Mesenchymal stem cell (in vitro differentiated cells and primary cell): ENCODE results near the gene SGO1.

ENCODE experiments used
- DNase-seq: peaks from one replicate; pipeline ENCODE4 v3.0.0-alpha.2; 2013
- H2AFZ ChIP-seq: one replicate; pipeline ENCODE4 v1.6.1; 2013; ENCODE audit warnings: low read depth, mild to moderate bottlenecking, control low read depth, inconsistent platforms, low read length, moderate library complexity
- H2AK5ac ChIP-seq: 2 replicates; pipeline ENCODE4 v1.6.1; 2013; ENCODE audit warnings: low read length, moderate library complexity, mild to moderate bottlenecking, inconsistent platforms; ENCODE audit not compliant: severe bottlenecking
- H2BK120ac ChIP-seq: one replicate; pipeline ENCODE4 v1.6.1; 2013; ENCODE audit warnings: low read depth, mild to moderate bottlenecking, inconsistent platforms, low read length, moderate library complexity
- H2BK12ac ChIP-seq, 2 experiments: one replicate each; pipeline ENCODE4 v1.6.1; 2013; ENCODE audit warnings: inconsistent platforms in 2 of 2, low read length in 2 of 2, mild to moderate bottlenecking in 2 of 2, moderate library complexity in 2 of 2, control low read depth in 1 of 2
- H2BK15ac ChIP-seq: one replicate; pipeline ENCODE4 v1.6.1; 2013; ENCODE audit warnings: mild to moderate bottlenecking, low read depth, inconsistent platforms; ENCODE audit not compliant: poor library complexity, severe bottlenecking
- H2BK5ac ChIP-seq: 2 replicates; pipeline ENCODE4 v1.6.1; 2013; ENCODE audit warnings: low read depth, mild to moderate bottlenecking, low read length, control low read depth, inconsistent platforms; ENCODE audit not compliant: poor library complexity, severe bottlenecking
- H3K14ac ChIP-seq, 2 experiments: one replicate each; pipeline ENCODE4 v1.6.1; 2013; ENCODE audit warnings: inconsistent platforms in 2 of 2, low read length in 2 of 2, control low read depth in 1 of 2, mild to moderate bottlenecking in 1 of 2, moderate library complexity in 1 of 2
- H3K18ac ChIP-seq, 2 experiments: one replicate each; pipeline ENCODE4 v1.6.1; 2013; ENCODE audit warnings: inconsistent platforms in 2 of 2, low read length in 2 of 2, control low read depth in 1 of 2, low read depth in 1 of 2, mild to moderate bottlenecking in 1 of 2
- H3K23ac ChIP-seq, 2 experiments: one replicate each; pipeline ENCODE4 v1.6.1; 2013; ENCODE audit warnings: inconsistent platforms in 2 of 2, low read length in 2 of 2, mild to moderate bottlenecking in 2 of 2, moderate library complexity in 2 of 2, control low read depth in 1 of 2
- H3K27ac ChIP-seq: 2 replicates; pipeline ENCODE4 v1.5.1; 2013; ENCODE audit warnings: mild to moderate bottlenecking, moderate library complexity, low read length, control low read depth, inconsistent platforms; ENCODE audit not compliant: poor library complexity, severe bottlenecking
- H3K27me3 ChIP-seq, 2 experiments: 2 replicates each; pipeline versions ENCODE4 v1.6.1 to v1.7.0; 2013; ENCODE audit warnings: low read length in 2 of 2, mild to moderate bottlenecking in 2 of 2, moderate library complexity in 2 of 2, control low read depth in 1 of 2, inconsistent platforms in 1 of 2; ENCODE audit not compliant: control insufficient read depth in 1 of 2, insufficient read depth in 1 of 2
- H3K36me3 ChIP-seq, 2 experiments: 2 replicates each; pipeline versions ENCODE4 v1.6.1 to v1.7.0; 2013; ENCODE audit warnings: low read length in 2 of 2, control low read depth in 1 of 2, inconsistent platforms in 1 of 2, low read depth in 1 of 2, mild to moderate bottlenecking in 1 of 2; ENCODE audit not compliant: insufficient read depth in 2 of 2, control insufficient read depth in 1 of 2
- H3K4ac ChIP-seq, 2 experiments: one replicate each; pipeline ENCODE4 v1.6.1; 2013; ENCODE audit warnings: inconsistent platforms in 2 of 2, low read length in 2 of 2, mild to moderate bottlenecking in 2 of 2, moderate library complexity in 2 of 2, control low read depth in 1 of 2, low read depth in 1 of 2
- H3K4me1 ChIP-seq: 2 replicates; pipeline ENCODE4 v1.6.1; 2013; ENCODE audit warnings: low read depth, low read length, control low read depth; ENCODE audit not compliant: control insufficient read depth, insufficient read depth
- H3K4me2 ChIP-seq: 2 replicates; pipeline ENCODE4 v1.6.1; 2013; ENCODE audit warnings: low read length, mild to moderate bottlenecking, inconsistent platforms; ENCODE audit not compliant: poor library complexity, severe bottlenecking
- H3K4me3 ChIP-seq, 2 experiments: 2 replicates each; pipeline versions ENCODE4 v1.5.1 to v1.7.0; 2013; ENCODE audit warnings: low read length in 2 of 2, mild to moderate bottlenecking in 2 of 2, control low read depth in 1 of 2, low read depth in 1 of 2; ENCODE audit not compliant: insufficient read depth in 1 of 2
- H3K79me1 ChIP-seq: replicated peaks from 2 replicates; pipeline ENCODE4 v1.6.1; 2013; ENCODE audit warnings: mild to moderate bottlenecking, control low read depth, low read length, inconsistent platforms; ENCODE audit not compliant: poor library complexity, severe bottlenecking
- H3K9ac ChIP-seq: 2 replicates; pipeline ENCODE4 v1.7.0; 2013; ENCODE audit warnings: mild to moderate bottlenecking, low read length, moderate library complexity
- H3K9me3 ChIP-seq: 2 replicates; pipeline ENCODE4 v1.7.0; 2013; ENCODE audit warnings: mild to moderate bottlenecking, low read length; ENCODE audit not compliant: control insufficient read depth
- H4K8ac ChIP-seq: one replicate; pipeline ENCODE4 v1.6.1; 2013; ENCODE audit warnings: inconsistent platforms, mild to moderate bottlenecking, low read length, moderate library complexity
- H4K91ac ChIP-seq: one replicate; pipeline ENCODE4 v1.6.1; 2013; ENCODE audit warnings: mild to moderate bottlenecking, low read length, inconsistent platforms
- WGBS: methylation state at CpG from one replicate; pipeline ENCODE4 v1.1.7; 2013; ENCODE audit warnings: mixed read lengths; 5-methylcytosine and 5-hydroxymethylcytosine counted together

The SGO1 gene

DNA sequence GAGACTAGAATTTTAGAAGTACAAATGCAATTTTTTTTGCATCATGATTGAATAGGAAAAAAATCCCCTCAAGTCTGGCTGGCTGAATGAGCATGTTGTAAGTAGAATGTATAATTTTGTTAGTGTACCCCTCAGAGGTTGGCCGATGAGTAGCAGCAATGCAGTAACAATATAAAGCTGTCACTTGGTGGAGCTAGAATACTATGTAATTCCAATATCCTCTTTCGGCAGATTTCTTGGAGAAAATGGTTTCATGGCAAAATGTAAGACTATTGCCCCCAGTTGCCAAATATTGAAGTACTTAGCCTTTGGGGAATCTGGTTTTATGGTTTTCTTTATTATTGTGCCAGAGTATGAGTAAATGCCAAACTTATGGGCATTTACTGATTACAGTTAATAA lies 39.8 kb upstream of the SGO1 start:
- Histone ChIP-seq H2BK15ac (no peak overlapping the region), H3K27ac (no peak overlapping the region), H3K36me3 (no peaks in the 10 kb centered on the region), H3K4me3 (no peak overlapping the region), H2BK12ac (no peak overlapping the region), H2AFZ (no peak overlapping the region), H3K9me3 (no peaks in the 10 kb centered on the region), H2AK5ac (no peak overlapping the region), H3K9ac (no peak overlapping the region), H2BK5ac (no peak overlapping the region), H3K23ac (no peak overlapping the region), H4K91ac (no peak overlapping the region), H2BK120ac (no peak overlapping the region), H3K4me2 (no peak overlapping the region), H3K4ac (no peak overlapping the region), H3K14ac (no peak overlapping the region), H3K79me1 (no peaks in the 10 kb centered on the region), H3K27me3 (peaks cover 0 to 2% of the 10 kb centered on the region in 2 experiments), H4K8ac (no peak overlapping the region), H3K18ac (no peak overlapping the region), H3K4me1 (no peaks in the 10 kb centered on the region)
- WGBS, result 53% methylated on average over 2 of the region's 2 CpGs
- DNase-seq, result peak; percentile 8

DNA sequence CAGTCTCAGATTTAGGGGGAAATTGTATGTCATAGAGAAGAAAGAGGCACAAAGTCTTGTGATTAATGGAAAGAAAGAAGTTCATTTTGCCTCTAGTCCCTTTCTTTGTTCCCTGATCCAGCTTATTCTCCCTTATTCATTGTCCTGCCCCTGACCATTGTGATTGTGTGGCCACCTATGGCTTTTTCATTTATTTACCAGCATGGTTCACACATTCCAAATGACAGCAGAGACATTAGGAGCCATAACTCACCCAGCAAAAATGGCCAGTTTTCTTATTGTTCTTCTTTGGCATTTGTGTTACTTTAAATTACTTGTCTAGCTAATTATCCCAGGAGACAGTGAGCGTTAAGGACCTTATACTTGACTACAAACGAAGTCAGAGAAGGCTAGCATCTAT lies 36.3 kb upstream of the SGO1 start:
- Histone ChIP-seq H2BK15ac (no peak overlapping the region), H3K9me3 (no peaks in the 10 kb centered on the region), H2AFZ (no peak overlapping the region), H3K9ac (no peak overlapping the region), H2BK120ac (no peak overlapping the region), H3K36me3 (no peaks in the 10 kb centered on the region), H4K8ac (no peak overlapping the region), H3K4me2 (no peak overlapping the region), H3K4ac (no peak overlapping the region), H3K4me1 (no peaks in the 10 kb centered on the region), H3K27me3 (no peaks in the 10 kb centered on the region), H3K14ac (no peak overlapping the region), H3K23ac (no peak overlapping the region), H3K4me3 (no peak overlapping the region), H2AK5ac (no peak overlapping the region), H3K79me1 (no peaks in the 10 kb centered on the region), H2BK5ac (no peak overlapping the region), H3K18ac (no peak overlapping the region), H2BK12ac (no peak overlapping the region), H4K91ac (no peak overlapping the region), H3K27ac (no peak overlapping the region)
- 80% methylated on average over 2 of the region's 2 CpGs for WGBS
- DNase-seq, result no peak

DNA sequence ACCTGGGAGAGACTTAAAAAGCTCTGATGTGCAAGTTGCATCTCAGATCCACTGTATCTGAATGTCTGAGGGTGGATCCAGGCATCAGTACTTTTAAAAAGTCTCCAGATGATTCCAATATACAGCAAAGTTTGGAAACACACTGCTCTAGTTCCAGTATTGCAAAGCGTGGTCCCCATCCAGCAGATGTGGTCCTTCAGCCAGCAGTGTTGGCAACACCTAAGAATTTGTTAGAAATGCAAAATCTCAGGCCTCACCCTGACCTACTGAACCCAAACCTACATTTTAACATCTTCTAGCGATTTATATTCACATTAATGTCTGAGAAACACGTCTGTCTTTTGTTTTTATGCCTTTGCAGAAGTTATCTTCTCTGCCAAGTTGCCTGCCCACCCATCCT lies 32.2 kb upstream of the SGO1 start:
- Histone ChIP-seq H3K27me3 (no peaks in the 10 kb centered on the region), H2AK5ac (no peak overlapping the region), H2BK15ac (no peak overlapping the region), H3K14ac (no peak overlapping the region), H3K4ac (no peak overlapping the region), H2AFZ (no peak overlapping the region), H2BK12ac (no peak overlapping the region), H3K27ac (no peak overlapping the region), H3K79me1 (no peaks in the 10 kb centered on the region), H4K8ac (no peak overlapping the region), H3K9ac (no peak overlapping the region), H4K91ac (no peak overlapping the region), H3K18ac (no peak overlapping the region), H3K36me3 (no peaks in the 10 kb centered on the region), H3K4me2 (no peak overlapping the region), H3K4me3 (no peak overlapping the region), H2BK120ac (no peak overlapping the region), H3K23ac (no peak overlapping the region), H3K4me1 (no peaks in the 10 kb centered on the region), H3K9me3 (no peaks in the 10 kb centered on the region), H2BK5ac (no peak overlapping the region)
- 56% methylated on average over 3 of the region's 3 CpGs for WGBS
- no peak for DNase-seq

DNA sequence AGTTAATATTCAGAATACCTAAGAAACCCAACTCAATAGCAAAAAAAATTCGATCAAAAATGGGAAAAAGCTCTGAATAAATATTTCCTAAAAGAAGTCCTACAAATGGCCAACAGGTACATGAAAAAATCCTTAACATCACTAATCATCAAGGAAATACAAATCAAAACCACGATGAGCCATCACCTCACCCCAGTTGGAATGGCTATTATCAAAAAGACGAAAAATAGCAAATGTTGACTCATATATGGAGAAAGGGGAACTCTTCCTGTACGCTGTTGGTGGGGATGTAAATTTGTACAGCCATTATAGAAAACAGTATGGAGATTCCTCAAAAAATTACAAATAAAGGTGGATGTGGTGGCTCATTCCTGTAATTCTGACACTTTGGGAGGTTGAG lies 29.6 kb upstream of the SGO1 start:
- H3K36me3 ChIP-seq, result no peaks in the 10 kb centered on the region
- DNase-seq, result no peak
- no peaks in the 10 kb centered on the region for H3K4me1 ChIP-seq
- H2BK5ac ChIP-seq, result no peak overlapping the region
- no peak overlapping the region for H3K4me2 ChIP-seq
- no peak overlapping the region for H3K23ac ChIP-seq
- H4K91ac ChIP-seq, result no peak overlapping the region
- no peak overlapping the region for H3K27ac ChIP-seq
- WGBS, result 72% methylated on average over 3 of the region's 4 CpGs
- no peak overlapping the region for H3K4ac ChIP-seq
- H2AFZ ChIP-seq, result no peak overlapping the region
- H2BK120ac ChIP-seq, result no peak overlapping the region
- H3K4me3 ChIP-seq, result no peak overlapping the region
- H3K27me3 ChIP-seq, result no peaks in the 10 kb centered on the region
- no peaks in the 10 kb centered on the region for H3K9me3 ChIP-seq
- H4K8ac ChIP-seq, result no peak overlapping the region
- no peak overlapping the region for H3K9ac ChIP-seq
- H2BK15ac ChIP-seq, result no peak overlapping the region
- no peak overlapping the region for H3K18ac ChIP-seq
- no peak overlapping the region for H2BK12ac ChIP-seq
- H3K79me1 ChIP-seq, result no peaks in the 10 kb centered on the region
- H2AK5ac ChIP-seq, result no peak overlapping the region
- H3K14ac ChIP-seq, result no peak overlapping the region
